Left lobe of liver (tissue), 2 donors: ENCODE measurements around the gene ITPR3. TPM values are rescaled to one million over a fixed set of nuclear protein-coding genes. Genes with fewer than 3 reads are reported as not detected.

Experiments used
- ATAC-seq: fragments of 200-7000 bp; cut with Tn5 transposase; one replicate; pipeline ENCODE4 v1.9.1; 2020; ENCODE audit warnings: mild to moderate bottlenecking, moderate library complexity
- DNase-seq: peaks from one replicate; pipeline ENCODE4 v3.0.0-alpha.2; 2020; ENCODE audit warnings: low spot score
- total RNA-seq: library from RNA; stranded (reverse); gene quantifications from one replicate; pipeline ENCODE4 v1.2.1, GENCODE V29; 2021
- donor health status: DM: no; HTN: no; CAD: no; lungs with moderate emphysema.
- donor health status: DM: no; HTN: yes; CAD: no.

ITPR3 gene
- total RNA-seq, 1 donor from 2014 or later = 1.3 TPM

GRCh38 chr6:33727932-33728331 is 106.8 kb downstream of the ITPR3 start:
- ATAC-seq = peak; percentile 77
- peak; percentile 93 for DNase-seq

- ATAC-seq (peak; percentile 29), DNase-seq (peak; percentile 60)
Measured at GRCh38 chr6:33728438-33728837, 107.3 kb downstream of the ITPR3 start.

DNA sequence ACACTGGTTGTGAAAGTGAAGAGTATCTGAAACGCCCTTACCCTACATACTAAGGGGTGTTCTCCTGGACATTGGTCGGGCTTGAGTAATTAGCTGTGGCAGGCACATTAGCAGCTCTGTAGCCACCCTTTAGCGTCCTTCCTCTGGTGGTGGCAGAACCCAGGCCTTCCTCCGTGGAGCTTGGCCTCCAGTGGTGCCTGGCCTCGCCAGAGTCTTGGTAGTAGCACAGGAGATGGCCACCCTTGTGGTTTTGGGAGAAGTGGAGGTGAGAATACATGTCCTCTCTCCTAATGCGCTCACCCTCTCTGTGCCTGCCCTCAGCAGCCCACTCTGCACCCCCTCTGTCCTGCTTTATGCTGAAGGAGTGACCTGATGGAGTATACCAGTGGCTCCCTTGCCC is 107.9 kb downstream of the ITPR3 start:
- no peak for DNase-seq
- no peak for ATAC-seq

- no peak for ATAC-seq
- DNase-seq = no peak
Measured at GRCh38 chr6:33730611-33731010, 109.5 kb downstream of the ITPR3 start.

- ATAC-seq = no peak
- no peak for DNase-seq
Measured at GRCh38 chr6:33731035-33731434, 109.9 kb downstream of the ITPR3 start.

DNA sequence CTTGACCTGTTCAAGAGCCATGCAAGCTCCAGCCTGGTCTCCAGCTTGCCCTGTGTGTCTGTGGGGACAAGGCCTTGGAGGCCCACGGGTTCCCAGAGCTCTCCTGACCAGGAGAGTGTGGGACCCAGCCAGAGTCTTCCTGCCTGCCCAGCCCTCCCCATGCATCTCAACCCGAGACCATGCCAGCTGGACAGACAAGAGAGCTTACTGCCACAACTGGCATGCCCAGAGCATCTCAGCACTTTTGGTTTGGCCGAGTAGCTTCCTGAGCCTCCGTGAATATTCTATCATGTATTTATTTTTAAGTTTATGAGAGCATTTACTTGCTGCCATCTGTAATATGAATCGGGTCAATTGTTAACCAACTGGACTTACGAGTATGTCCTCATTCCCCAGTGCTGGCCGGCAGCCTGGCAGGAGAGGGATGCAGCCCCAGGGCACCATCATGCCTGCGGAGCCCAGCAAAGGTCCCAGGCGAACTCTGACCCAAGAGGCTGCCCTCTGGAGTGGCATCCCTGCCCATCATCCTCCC is 110.7 kb downstream of the ITPR3 start:
- ATAC-seq = peak; percentile 80

DNA sequence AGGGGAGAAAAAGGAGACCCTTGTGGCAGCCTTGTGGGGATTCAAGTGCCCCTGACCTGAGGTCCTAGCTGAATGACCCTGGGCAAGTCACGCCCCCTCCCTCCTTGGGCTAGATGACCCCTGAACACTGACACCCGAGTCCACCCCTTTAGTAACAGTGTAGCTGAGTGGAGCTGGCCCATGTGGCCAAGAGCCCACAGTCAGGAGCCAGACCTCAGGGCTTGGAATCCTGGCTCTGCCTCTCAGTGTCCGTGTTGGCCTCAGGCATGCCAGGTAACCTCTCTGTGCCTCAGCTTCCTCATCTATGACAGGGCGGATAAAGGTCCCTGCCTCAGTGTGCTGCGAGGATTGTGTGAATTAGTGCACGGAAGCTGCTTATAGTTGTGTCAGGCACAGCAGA is 111.3 kb downstream of the ITPR3 start:
- DNase-seq = no peak

More for the DNA sequence above, 110.7 kb downstream of the ITPR3 start:
- peak; percentile 89 for DNase-seq

DNA sequence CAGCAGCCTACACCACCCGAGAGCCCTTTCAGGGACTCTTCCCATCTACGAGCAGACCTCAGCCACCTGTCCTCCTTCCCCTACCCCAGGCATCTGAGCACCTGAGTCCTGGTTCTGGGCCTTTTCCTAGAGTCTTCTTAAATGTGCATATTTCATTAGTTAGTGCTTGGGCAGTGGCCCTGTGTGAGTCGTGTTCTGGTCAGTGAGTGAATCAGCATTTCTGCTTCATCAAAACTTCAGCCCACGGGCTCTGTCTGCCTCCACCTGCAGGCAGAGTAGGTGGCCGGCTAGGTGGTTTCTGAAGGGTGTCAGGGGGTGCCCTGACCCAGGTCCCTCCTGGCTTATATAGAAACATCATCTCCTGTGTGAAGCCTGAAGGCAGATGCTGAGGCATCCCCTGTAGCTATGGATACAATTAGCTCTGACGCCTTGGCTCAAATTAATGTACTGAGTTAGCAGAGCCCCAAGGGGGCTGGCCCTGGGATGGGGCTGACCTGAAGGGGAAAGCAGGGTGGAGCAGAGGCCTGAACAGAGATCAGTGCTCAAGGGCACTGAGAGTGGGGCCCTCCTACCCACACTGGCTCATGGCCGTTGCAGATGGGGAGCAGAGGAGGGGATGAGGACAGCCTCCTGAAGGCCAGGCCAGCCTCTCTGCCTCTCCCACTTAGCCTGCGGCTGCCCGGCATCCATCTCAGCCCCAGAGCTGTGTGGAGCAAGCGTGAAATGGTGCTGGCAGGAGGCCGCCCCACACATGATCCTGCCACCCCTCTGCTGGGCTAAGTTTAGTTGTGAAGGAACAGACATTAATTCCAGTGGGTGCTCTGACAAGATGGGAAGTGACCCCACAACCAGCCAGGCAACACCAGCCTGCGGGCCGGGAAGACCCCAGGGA is 111.9 kb downstream of the ITPR3 start:
- no peak for ATAC-seq
- no peak for DNase-seq

More for the DNA sequence above, 111.3 kb downstream of the ITPR3 start:
- ATAC-seq = peak; percentile 1

DNA sequence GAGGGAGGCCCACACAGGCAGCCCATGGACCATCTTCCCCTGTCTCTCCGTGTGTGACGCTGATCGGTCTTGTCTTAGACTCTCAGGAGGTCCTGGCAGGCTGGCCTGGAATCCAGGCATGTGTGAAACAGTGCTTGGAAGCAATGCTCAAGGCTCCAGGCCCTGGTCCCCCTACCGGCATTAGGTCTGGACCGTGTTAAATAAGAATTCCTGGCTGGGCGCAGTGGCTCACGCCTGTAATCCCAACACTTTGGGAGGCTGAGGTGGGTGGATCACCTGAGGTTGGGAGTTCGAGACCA is 112.5 kb downstream of the ITPR3 start:
- ATAC-seq = no peak

GRCh38 chr6:33735216-33735615 is 114.1 kb downstream of the ITPR3 start:
- DNase-seq = no peak
- ATAC-seq = no peak

More for the DNA sequence above, 112.5 kb downstream of the ITPR3 start:
- no peak for DNase-seq

DNA sequence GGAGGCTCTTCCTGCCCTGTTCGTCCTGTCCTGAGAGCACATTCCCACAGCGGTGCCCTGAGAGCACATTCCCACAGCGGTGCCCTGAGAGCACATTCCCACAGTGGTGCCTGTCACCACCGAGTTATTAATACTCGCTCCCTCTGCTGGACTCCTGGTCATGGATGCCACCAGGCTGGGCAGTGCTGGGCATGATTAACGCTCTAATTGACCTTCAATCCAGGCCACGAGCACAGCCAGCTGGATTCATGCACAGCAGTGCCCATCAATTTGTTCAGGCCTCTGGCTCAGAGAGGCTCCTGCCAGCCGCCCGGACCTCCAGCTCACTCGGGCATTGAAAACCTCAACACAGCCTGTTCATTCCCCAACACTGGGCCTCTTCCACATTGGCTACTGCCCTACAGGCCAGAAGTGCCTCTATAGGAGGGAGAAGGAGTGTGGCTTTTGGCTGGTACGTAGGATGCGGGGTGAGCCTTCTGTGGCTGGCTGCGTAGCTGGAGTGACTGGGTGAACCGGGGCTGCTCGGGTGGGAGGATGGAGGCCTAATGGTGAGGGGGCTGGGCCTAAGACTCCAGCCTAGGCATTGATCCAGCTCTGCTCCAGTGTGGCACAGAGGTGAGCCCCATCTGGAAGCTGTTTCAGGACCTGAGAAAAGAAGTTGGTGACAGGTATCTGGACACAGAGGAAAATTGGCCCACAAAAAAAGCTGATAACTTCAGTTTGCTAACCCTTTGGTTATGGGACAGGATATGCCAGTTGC is 116.3 kb downstream of the ITPR3 start:
- peak; percentile 59 for ATAC-seq

GRCh38 chr6:33738153-33738552 is 117.0 kb downstream of the ITPR3 start:
- ATAC-seq (peak; percentile 52), DNase-seq (peak; percentile 79)

More for the DNA sequence above, 116.3 kb downstream of the ITPR3 start:
- DNase-seq = peak; percentile 73

DNA sequence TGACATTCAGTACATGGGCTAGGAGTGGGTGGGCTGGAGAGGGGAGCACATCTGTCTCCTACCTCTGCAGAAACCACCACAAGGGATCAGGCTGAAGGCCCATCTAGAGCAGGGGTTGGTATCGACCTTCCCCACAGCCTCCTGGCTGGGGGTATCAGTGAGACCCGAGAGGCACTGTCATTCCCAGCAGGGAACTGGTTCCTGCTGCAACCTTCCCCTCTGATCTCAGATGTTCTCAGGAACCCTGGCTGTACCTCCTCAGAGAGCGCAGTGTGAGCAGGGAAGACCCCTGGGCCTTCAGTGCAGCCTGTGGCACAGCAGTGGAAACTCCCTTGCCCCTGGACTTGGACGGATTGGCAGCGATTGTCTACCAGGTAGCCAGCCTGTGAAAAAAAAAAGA is 117.8 kb downstream of the ITPR3 start:
- ATAC-seq (no peak), DNase-seq (no peak)

- DNase-seq = peak; percentile 90
- ATAC-seq = peak; percentile 60
Measured at GRCh38 chr6:33739571-33739970, 118.4 kb downstream of the ITPR3 start.

DNA sequence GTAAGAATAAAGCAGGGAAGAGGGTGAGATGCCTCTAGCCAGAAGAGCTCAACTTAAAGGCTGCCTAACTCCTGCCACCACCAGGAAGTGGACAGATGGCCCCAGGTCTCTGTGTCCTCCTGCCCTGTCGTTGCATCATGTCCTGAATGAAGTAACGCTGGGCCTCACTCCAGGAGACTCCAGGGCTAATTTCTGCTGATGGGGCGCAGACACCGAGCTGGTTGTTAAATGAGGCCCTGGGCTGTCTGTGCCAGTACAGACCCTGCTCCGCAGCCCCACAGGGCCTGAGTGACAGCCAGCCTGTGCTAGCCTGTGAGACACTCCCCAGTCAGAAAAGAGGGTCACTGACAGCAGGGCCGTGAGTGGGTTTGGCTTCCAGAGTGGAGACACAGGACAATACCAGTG is 119.1 kb downstream of the ITPR3 start:
- ATAC-seq = peak; percentile 65

GRCh38 chr6:33740794-33741193 is 119.7 kb downstream of the ITPR3 start:
- DNase-seq (no peak), ATAC-seq (no peak)

More for the DNA sequence above, 119.1 kb downstream of the ITPR3 start:
- peak; percentile 94 for DNase-seq

GRCh38 chr6:33742092-33742491 is 121.0 kb downstream of the ITPR3 start:
- DNase-seq (no peak), ATAC-seq (no peak)

GRCh38 chr6:33742837-33743236 is 121.7 kb downstream of the ITPR3 start:
- DNase-seq (no peak), ATAC-seq (no peak)

DNA sequence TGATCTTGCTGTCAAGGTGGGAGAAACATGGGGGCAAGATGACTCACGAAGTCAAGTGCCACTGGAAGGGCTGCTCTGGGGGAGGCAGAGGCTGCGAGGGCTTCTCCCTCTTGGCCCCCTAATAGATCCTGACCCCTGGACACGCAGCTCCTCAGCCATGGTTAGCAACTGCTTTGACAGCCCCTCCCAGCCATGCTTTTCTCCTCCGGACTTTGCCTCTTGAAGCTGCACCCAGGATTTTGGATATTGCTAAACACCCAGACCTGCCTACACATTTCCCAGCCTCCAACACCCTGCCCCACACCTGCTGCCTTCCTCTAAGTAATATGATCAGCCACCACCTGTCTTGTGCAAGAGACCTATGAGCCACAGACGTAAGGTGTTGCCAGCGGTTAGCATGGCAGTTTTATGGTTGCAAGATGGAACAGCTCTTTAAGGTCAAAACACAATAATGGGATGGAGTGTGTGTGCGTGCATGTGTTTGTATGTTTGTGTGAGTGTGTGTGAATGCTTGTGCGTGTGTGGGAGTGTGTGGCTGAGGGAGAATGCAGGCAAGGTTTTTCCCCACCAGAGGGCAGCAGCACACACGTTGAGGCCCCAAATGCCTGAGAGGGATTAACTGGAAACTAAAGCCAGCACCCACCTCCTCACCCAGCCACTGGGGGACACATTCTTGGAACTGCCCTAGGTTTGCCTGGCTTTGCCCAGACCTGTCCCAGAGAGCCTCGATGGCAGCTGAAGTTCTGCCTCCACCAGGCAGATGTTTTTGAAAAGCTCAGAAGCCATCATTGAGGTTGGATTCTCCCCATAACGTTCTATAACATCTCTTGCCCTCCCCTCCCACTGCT is 123.1 kb downstream of the ITPR3 start:
- peak; percentile 66 for ATAC-seq
- peak; percentile 79 for DNase-seq

GRCh38 chr6:33744895-33745546 is 123.9 kb downstream of the ITPR3 start:
- DNase-seq (no peak), ATAC-seq (no peak)
